Heart left ventricle (tissue), 13 donors: ENCODE measurements around the gene ACAP2.

Source experiments
- CTCF ChIP-seq, 12 donors: fragments of 200-600 bp; sonication (generic) in 4 of 12; IDR thresholded peaks; one replicate each; pipeline versions ENCODE4 v1.5.0 to v1.8.0; 2018 to 2022; ENCODE audit warnings: antibody characterized with exemption in 12 of 12, mild to moderate bottlenecking in 5 of 12
- POLR2A ChIP-seq, 2 donors: fragments of 450-650 bp; IDR thresholded peaks; one replicate each; pipeline ENCODE4 v1.6.1; 2017; ENCODE audit warnings: antibody characterized with exemption in 2 of 2, mild to moderate bottlenecking in 2 of 2, moderate library complexity in 2 of 2
- donor health status: ischemic (EF 13 %, LVEDD 7.1; RV severe dilation, severe dysfunction).
- donor health status: DM: no; HTN: yes; CAD: no.
- donor health status: DM: no; HTN: no; CAD: no.
- donor health status: ischemic (EF 25% LVEDD 6.9; RV normal size, moderate dysfunction).
- donor health status: ischemic (EF 25% LVEDD 5.7; RV mildly dilated, moderate dysfunction).
- donor health status: ischemic (EF 35%, LVEDD 5.7; RV mildly dilated, moderate dysfunction).
- donor health status: nonischemic (EF 11% LVEDD 7.7; RV severe dilation, severe dysfunction).
- donor health status: DM: yes; HTN: yes; CAD: no.
- donor health status: PGD.
- donor health status: ischemic (EF 29% LVEDD 5.4; RV normal size, mild dysfunction).
- donor health status: nonischemic (EF 23%, LVEDD 6.1; RV moderate dilation, normal function).

DNA sequence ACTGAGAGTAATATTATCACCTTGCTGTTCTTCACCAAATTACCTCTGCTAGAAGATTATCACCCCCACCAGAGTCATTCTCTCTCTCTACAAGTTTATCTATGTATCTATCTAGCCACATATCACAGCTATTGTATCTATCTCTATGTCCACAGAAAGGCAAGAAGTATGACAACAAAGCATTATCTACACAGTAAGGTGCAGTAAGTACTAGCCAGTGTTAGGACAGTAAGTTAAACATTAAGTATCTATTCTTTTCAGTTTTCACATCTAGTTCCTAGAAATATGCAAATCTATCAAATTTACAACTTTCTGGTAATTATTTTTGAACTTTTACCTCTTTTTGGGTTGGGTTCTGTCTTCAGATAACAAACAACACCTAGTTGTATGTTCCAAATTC, 145.4 kb downstream of the ACAP2 start:
- no peak for TF ChIP-seq CTCF (IDR thresholded peaks at IDR 0.05)
- no peak for TF ChIP-seq POLR2A (IDR thresholded peaks at IDR 0.05)
